ENCODE results near the gene FADS6. TPM values are rescaled to one million over a fixed set of nuclear protein-coding genes. Genes with fewer than 3 reads are reported as not detected.

The FADS6 gene
- total and polyA plus RNA-seq, 2 of the 13 experiments (the other 11 are each of a cell fraction or from before 2014, with no cell fraction given): 0.11 TPM

- Histone ChIP-seq H3K9me3 (ENCODE audit: low read length) (no peaks in the 10 kb centered on the region), H3K27me3 (ENCODE audit: control insufficient read depth in 1 of 2, insufficient read depth in 2 of 2, low read length in 2 of 2) (peaks cover 0 to 15% of the 10 kb centered on the region in 2 experiments; a peak in 4 of 5 replicates), H3K9ac (ENCODE audit: insufficient read depth, low read depth, low read length) (peak overlapping the region; percentile 72), H4K20me1 (ENCODE audit: insufficient read depth, low read length) (no peaks in the 10 kb centered on the region), H3K27ac (ENCODE audit: extremely low read length, insufficient read depth, low read length) (peak overlapping the region; percentile 70), H3K79me2 (ENCODE audit: insufficient read depth, low read length) (peaks cover 11% of the 10 kb centered on the region), H2AFZ (ENCODE audit: low read length) (no peak overlapping the region), H3K4me3 (replicated peaks in 1 of 3; ENCODE audit: insufficient read depth in 1 of 3, low read depth in 2 of 3, low read length in 3 of 3) (peak overlapping the region; percentile 70 to 85 (median 79)), H3K4me2 (ENCODE audit: low read depth, low read length) (peak overlapping the region; percentile 85), H3K4me1 (ENCODE audit: insufficient read depth, low read length) (peaks cover 83% of the 10 kb centered on the region), H3K36me3 (replicated peaks in 1 of 2; ENCODE audit: control insufficient read depth in 1 of 2, insufficient read depth in 2 of 2, low read length in 2 of 2) (peaks cover 0 to 1% of the 10 kb centered on the region in 2 experiments; a peak in 1 of 5 replicates)
- DNase-seq (ENCODE audit: low spot score): peak; percentile 54
- ATAC-seq: 0 out of 3 replicates have a peak, but pooled peaks have one; percentile 4
- 55% methylated on average over 6 of the region's 6 CpGs for WGBS (ENCODE audit: low lambda C conversion rate)
- peak; percentile 84 for FAIRE-seq
- POLR2A ChIA-PET: interaction anchor here (0.8 to 3.2 kb wide), 26 partner anchors 8 to 520 kb away, joined by 3 to 60 read pairs (median 8); partner anchors contain the start of genes MRPL58, NAT9 and RAB37
- BruUV-seq (replicated peaks): TSS peak; percentile 100
- in situ Hi-C loops (cut with HindIII; ENCODE audit: extremely low pct_ligation_motif_present, low pct_unique_long_range_greater_than_20kb) (no loop called here), intact Hi-C loops (cut with micrococcal nuclease; ENCODE audit: unreplicated experiment) (no loop called here)
- CTCF ChIA-PET (ENCODE audit: low intra/inter-chr PET ratio, low total read pairs): no interaction called here
- TF ChIP-seq HIVEP1 (CRISPR knock-in tag; IDR thresholded peaks at IDR 0.05) (no peak), PAXIP1 (CRISPR knock-in tag; conservative IDR thresholded peaks at IDR 0.05) (no peak), RFXANK (CRISPR knock-in tag; IDR thresholded peaks at IDR 0.05) (no peak), PCBP1 (IDR thresholded peaks at IDR 0.05; ENCODE audit: borderline replicate concordance, low read depth, low read length) (no peak), CREBL2 (CRISPR knock-in tag; IDR thresholded peaks at IDR 0.05; ENCODE audit: borderline replicate concordance) (0 out of 2 replicates have a peak, but pooled peaks have one; percentile 14), ZBTB3 (CRISPR knock-in tag; IDR thresholded peaks at IDR 0.05; ENCODE audit: borderline replicate concordance, low read depth) (no peak), NFYC (CRISPR knock-in tag; IDR thresholded peaks at IDR 0.05) (peak; percentile 58), SOX6 (IDR thresholded peaks at IDR 0.05) (no peak), SOX6 (CRISPR knock-in tag; IDR thresholded peaks at IDR 0.05) (no peak), NFYB (CRISPR knock-in tag; IDR thresholded peaks at IDR 0.05) (peak; percentile 49; the same call in 1 of the 2 replicates), ELF1 (CRISPR knock-in tag; IDR thresholded peaks at IDR 0.05) (no peak), MLLT10 (CRISPR knock-in tag; IDR thresholded peaks at IDR 0.05) (no peak), TSC22D2 (CRISPR knock-in tag; IDR thresholded peaks at IDR 0.05; ENCODE audit: borderline replicate concordance) (no peak), ZNF335 (CRISPR knock-in tag; IDR thresholded peaks at IDR 0.05) (0 out of 2 replicates have a peak, but pooled peaks have one; percentile 1), SAP130 (CRISPR knock-in tag; IDR thresholded peaks at IDR 0.05; ENCODE audit: low read depth) (no peak), REXO4 (CRISPR knock-in tag; IDR thresholded peaks at IDR 0.05; ENCODE audit: borderline replicate concordance) (no peak), ERF (CRISPR knock-in tag; IDR thresholded peaks at IDR 0.05) (no peak)
- TF ChIP-seq, protein P1, sequence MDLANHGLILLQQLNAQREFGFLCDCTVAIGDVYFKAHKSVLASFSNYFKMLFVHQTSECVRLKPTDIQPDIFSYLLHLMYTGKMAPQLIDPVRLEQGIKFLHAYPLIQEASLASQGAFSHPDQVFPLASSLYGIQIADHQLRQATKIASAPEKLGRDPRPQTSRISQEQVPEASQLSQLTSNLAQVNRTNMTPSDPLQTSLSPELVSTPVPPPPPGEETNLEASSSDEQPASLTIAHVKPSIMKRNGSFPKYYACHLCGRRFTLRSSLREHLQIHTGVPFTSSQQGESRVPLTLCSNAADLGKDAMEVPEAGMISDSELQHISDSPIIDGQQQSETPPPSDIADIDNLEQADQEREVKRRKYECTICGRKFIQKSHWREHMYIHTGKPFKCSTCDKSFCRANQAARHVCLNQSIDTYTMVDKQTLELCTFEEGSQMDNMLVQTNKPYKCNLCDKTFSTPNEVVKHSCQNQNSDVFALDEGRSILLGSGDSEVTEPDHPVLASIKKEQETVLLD (CRISPR knock-in tag; IDR thresholded peaks at IDR 0.05; ENCODE audit: low read depth): no peak
- TF ChIP-seq, protein P2, sequence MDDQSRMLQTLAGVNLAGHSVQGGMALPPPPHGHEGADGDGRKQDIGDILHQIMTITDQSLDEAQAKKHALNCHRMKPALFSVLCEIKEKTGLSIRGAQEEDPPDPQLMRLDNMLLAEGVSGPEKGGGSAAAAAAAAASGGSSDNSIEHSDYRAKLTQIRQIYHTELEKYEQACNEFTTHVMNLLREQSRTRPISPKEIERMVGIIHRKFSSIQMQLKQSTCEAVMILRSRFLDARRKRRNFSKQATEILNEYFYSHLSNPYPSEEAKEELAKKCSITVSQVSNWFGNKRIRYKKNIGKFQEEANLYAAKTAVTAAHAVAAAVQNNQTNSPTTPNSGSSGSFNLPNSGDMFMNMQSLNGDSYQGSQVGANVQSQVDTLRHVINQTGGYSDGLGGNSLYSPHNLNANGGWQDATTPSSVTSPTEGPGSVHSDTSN (CRISPR knock-in tag; IDR thresholded peaks at IDR 0.05; ENCODE audit: borderline replicate concordance): no peak
Measured at GRCh38 chr17:74873874-74874614, 19.4 kb downstream of the FADS6 start.
